SK-MEL-5 (cell line): ENCODE measurements around the gene GSN. TPM values are rescaled to one million over a fixed set of nuclear protein-coding genes. Genes with fewer than 3 reads are reported as not detected.
A peak's percentile ranks its signal among the peaks of the same experiment; 100 is the strongest.

Source experiments
- DNase-seq: peaks from one replicate; pipeline ENCODE4 v3.0.0-alpha.2; 2016; ENCODE audit warnings: low read depth, low spot score
- in situ Hi-C: cut with HindIII; loops from 2 replicates; pipeline ENCODE4 v1.10.0; 2016; ENCODE audit warnings: low sequenced_read_pairs, high pct_unique_total_duplicates, low pct_unique_long_range_greater_than_20kb
- total RNA-seq: library from RNA; depleted of rRNA; stranded (reverse); fragments of >200 nt; shearing (Covaris generic); gene quantifications from 2 replicates; pipeline ENCODE4 v1.2.3, GENCODE V29; 2014

GSN gene
- total RNA-seq, 1 experiment from 2014 or later = 343 TPM

- DNase-seq = no peak
- in situ Hi-C loops = no loop called here
Observed at GRCh38 chr9:121268598-121268850, 562 bp downstream of the GSN start.

DNA sequence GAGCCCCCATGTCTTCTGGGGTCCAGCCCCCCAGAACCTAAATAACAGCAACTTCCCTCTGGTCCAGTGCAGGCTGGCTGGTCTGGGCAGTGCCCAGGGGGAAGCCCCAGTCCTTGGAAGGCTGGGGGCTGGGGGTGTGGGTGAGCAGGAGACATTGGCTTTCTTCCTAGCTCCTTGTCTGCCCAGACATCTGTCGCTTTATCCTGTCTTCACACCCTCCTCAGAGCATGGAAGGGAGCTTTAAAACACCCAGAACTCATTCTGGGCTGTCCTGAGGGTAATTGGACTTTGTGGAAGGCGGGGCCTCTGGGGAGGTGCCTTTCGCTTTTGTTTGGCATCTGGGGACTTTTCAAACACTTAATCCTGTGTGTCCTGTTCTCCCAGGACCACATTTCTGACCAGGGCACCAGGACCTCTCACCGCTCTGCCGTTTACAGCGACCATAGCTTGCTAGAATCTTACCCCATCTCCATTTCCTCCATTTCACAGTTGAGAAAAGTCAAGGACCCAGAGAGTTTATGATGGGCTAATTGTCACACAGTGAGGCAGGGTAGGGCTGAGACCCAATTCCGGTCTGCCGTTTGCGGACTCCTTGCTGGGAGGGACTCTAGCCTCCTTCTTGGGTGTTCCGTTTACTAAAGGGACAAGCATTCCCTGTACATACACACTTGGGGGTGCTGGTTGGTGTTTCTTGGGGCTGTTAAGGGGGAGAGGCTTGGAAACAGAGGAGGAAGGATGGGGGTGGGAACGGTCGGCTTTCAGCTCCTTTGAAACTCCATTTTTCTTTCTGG is 1.1 kb downstream of the GSN start:
- in situ Hi-C loops = no loop called here

DNA sequence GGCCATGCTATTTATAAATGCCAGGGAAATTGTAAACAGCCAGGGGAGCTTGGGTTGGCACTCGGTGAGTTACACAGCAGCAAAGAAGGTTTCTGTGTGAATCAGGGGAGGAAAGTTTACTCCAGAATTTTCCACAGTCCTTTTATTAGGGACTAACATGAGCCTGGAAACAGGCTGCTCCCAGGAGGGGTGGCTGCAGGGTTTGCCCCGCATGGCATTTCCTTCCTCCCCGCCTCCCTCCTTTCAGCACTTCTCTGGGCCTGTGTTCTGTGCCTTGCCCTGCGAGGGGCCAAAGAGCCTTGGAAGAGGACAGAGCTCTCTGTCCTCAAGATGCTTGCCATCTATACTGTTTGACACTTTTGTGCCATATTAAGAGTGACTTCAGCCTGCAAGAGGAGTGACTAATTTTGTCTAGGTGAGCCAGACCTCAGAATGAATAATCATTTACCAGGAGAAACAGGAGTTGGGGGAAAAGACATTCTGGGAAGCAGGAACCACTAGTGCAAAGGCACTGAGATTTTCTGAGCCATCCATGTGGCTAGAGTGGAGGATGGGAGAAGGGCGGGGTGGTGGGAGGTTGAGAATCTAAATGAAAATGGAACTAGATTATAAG is 1.8 kb downstream of the GSN start:
- no peak for DNase-seq
- in situ Hi-C loops = no loop called here

More for the DNA sequence above, 1.1 kb downstream of the GSN start:
- no peak for DNase-seq

- in situ Hi-C loops = no loop called here
- peak; percentile 64 for DNase-seq
Observed at GRCh38 chr9:121271368-121272341, 3.7 kb downstream of the GSN start.

- in situ Hi-C loops = no loop called here
- DNase-seq = no peak
Observed at GRCh38 chr9:121272401-121272948, 4.5 kb downstream of the GSN start.

GRCh38 chr9:121273064-121273775 is 5.3 kb downstream of the GSN start:
- in situ Hi-C loops = no loop called here
- DNase-seq = no peak

DNA sequence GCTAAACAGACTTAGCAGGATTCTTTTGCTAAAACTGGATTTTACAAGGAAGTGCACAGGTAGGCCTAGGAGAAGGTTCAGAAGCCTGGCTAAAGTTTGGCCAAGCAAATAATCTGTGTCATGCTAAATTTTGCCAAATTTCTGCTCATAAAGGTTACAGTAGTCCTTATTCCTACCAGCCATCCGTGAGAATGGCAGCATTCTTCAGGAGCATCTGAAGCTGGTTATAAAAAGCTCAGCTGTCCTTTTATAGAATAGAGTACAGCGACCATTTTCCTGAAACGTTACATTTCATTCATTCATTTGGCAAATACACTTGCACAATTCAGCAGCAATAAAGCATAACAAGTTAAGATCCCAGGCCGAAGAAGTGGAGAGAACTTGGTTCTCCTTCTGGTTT is 6.9 kb downstream of the GSN start:
- no peak for DNase-seq
- in situ Hi-C loops = no loop called here

- no peak for DNase-seq
- in situ Hi-C loops = no loop called here
Observed at GRCh38 chr9:121275781-121276658, 8.1 kb downstream of the GSN start.

- in situ Hi-C loops = no loop called here
- DNase-seq = no peak
Observed at GRCh38 chr9:121277026-121277425, 9.1 kb downstream of the GSN start.

DNA sequence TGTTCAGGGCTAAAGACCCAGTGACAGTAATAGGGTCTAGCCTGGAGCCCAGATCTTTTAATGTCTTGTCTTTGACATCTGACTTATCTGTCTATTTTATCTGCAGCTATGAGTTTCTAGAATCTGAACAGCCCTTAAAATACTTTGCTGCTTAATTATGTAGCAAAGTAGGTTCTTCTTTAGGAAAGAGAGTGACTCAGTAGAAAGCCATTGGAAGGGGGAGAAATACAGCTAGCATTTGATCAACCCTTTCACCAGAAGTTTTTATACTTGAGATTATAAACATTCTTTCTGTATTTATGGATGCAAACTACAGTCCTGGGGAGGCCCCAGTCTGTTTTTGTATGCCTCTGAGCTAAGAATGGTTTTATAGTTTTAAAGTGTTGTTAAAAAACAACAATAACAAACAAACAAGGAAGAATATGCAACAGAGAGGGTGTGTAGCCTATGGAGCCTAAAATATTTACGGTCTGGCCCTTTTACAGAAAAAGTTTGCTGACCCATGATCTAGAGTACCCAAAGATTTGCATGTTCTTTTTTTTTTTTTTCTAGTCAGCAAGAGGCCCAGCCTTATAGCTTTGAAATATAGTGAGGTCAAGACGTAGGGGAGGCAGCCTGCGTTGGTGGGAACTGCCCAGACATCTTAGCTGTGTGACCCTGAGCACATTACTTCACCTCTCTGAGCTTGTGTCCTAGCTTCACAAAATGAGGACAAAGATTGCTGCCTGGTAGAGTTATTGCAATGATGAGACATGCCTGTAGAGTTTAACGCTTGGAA is 9.7 kb downstream of the GSN start:
- in situ Hi-C loops = no loop called here
- DNase-seq = no peak

- in situ Hi-C loops = no loop called here
- DNase-seq = peak; percentile 95
Observed at GRCh38 chr9:121278477-121279261, 10.7 kb downstream of the GSN start.

DNA sequence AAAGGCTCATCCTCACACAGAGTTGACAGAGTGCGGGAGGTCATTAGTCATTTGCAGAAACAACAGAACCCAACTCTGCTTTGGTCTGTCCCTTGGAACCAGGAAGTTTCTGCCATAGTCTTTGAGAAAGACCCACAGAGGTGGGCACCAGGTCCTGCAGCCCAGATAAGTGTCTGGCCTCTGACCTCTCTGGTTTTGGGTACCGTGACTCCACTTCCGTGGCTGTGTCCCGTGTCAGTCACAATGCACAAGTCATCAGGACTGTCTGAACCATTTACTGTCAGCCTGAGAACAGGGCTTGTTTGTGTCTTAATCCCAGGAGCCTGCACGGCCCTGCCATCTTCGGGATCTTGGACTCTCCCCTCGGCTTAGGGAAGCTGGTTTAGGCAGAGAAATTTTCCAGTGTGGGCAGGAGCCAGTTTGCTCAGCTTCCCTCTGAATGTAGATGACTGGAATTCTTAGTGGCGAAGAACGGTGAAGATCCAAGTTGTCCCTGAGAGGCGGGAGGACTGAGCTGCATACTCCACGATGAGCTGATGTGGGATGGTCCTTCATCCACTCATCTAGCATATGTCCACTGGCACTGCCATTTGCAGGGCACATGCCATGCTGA is 11.9 kb downstream of the GSN start:
- in situ Hi-C loops = no loop called here
- peak; percentile 88 for DNase-seq

- in situ Hi-C loops = no loop called here
Observed at GRCh38 chr9:121280715-121281613, 13.0 kb downstream of the GSN start.

GRCh38 chr9:121281614-121282276 is 13.8 kb downstream of the GSN start:
- DNase-seq = no peak
- in situ Hi-C loops = no loop called here

More at GRCh38 chr9:121280715-121281613, 13.0 kb downstream of the GSN start:
- no peak for DNase-seq
